GM12875 (cell line): ENCODE results near the gene AIG1.
A peak's percentile ranks its signal among the peaks of the same experiment; 100 is the strongest.
"Not testable (repeated sequence)": the region's sequence is repeated elsewhere in the genome, so short reads cannot be mapped to it uniquely, and the experiment has no call there.

Experiments
- H3K4me3 ChIP-seq: one replicate; pipeline ENCODE4 v1.5.1; 2011; ENCODE audit warnings: low read depth, low read length, control low read depth
- CTCF ChIP-seq: IDR thresholded peaks from 2 replicates; pipeline ENCODE4 v1.5.1; 2011; ENCODE audit warnings: low read depth, mild to moderate bottlenecking, control low read depth, inconsistent platforms, low read length, moderate library complexity, borderline replicate concordance; ENCODE audit not compliant: insufficient read depth

The AIG1 gene

DNA sequence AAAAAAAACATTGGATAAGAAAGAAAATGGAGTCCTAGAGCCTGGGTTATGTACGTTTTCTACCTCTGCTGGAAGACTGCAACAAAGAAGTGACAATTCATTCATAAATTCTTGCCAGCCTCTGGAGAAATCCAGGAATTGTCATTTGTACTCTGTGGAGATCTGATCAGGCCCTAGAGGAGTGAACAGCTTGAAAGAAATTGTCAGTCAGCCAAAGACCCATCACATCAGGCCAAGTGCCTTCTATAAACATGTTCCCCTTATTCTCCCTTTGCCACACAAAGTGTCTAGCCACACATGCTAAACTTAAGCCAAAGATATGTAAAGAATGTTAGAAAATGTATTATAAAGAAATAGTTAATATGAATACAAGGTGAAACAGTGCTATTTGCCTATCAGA is 237.4 kb downstream of the AIG1 start:
- no peak overlapping the region for H3K4me3 ChIP-seq

DNA sequence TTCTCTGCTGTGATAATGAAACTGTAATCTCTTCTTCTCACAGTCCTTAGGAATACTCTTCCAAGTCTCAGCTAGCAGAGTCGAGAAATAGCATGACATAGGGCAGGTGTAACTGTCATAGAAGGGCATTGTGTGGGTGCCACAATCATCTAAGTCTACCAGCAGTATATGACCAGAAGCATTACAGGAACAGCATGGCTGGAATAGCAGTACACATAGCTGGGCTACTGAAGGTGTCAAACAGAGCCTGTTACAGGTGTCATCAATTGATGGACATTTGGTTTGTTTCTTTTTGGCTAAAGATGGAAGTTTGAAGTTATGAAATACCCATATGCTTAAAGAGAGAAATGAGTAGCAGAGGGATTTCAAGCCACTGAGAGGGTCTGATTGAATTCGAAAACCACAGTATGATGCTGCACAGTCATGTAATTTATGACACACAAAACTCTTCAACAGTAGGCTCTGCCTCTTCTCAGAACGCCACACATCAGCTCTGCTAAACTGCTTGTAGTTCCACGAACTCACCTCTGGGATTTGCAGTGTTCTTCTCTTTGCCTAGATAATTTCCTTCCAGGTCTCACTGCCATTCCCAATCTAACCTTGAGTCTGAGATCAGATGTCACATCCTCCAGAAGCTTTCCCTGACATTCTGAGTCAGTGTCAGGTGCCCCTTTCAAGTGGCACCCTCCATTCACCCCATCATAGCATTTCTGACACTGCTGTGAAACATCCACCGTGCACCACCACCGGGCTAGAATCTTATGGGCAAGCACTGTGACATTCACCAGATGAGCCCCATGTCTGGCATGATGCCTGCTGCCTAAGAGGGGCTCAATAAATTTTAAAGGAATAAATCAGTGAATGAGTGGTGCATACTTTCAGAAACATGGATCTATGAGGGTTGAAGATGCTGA is 238.8 kb downstream of the AIG1 start:
- peak; percentile 6; the same call in 1 of the 2 replicates for TF ChIP-seq CTCF

More for the DNA sequence above, 237.4 kb downstream of the AIG1 start:
- no peak for TF ChIP-seq CTCF

GRCh38 chr6:143301188-143301587 is 240.5 kb downstream of the AIG1 start:
- no peak for TF ChIP-seq CTCF
- no peak overlapping the region for H3K4me3 ChIP-seq

More for the DNA sequence above, 238.8 kb downstream of the AIG1 start:
- no peak overlapping the region for H3K4me3 ChIP-seq

DNA sequence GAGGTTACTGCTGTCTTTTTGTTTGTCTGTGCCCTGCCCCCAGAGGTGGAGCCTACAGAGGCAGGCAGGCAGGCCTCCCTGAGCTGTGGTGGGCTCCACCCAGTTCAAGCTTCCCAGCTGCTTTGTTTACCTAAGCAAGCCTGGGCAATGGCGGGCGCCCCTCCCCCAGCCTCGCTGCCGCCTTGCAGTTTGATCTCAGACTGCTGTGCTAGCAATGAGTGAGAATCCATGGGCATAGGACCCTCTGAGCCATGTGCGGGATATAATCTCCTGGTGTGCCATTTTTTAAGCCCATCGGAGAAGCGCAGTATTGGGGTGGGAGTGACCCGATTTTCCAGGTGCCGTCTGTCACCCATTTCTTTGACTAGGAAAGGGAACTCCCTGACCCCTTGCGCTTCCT is 247.1 kb downstream of the AIG1 start:
- not testable (repeated sequence) for H3K4me3 ChIP-seq

- no peak overlapping the region for H3K4me3 ChIP-seq
- no peak for TF ChIP-seq CTCF
These were observed 252.5 kb downstream of the AIG1 start for GRCh38 chr6:143313163-143313562.

GRCh38 chr6:143321491-143322086 is 260.9 kb downstream of the AIG1 start:
- no peak overlapping the region for H3K4me3 ChIP-seq
- no peak for TF ChIP-seq CTCF

DNA sequence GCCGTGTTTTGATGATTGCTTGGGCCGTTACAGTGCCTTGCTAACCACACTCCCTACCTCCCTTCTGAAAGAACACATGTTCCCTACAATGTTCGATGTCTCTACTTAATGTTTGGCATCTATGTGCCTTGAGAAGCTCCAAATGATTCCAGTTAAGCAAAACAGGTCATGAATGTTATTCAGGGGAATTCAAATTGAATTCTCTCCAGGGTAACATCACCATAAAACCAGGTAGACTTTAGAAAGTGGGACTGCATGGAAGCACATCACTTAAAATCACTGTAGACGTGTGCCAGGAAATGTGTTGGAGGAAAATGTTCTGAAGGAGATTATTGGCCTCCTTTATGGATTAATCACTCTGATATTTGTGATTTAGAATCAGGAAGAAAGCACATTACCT is 261.7 kb downstream of the AIG1 start:
- no peak overlapping the region for H3K4me3 ChIP-seq
- no peak for TF ChIP-seq CTCF
